GM21381 (cell line): ENCODE measurements around the gene SV2B.
A peak's percentile ranks its signal among the peaks of the same experiment; 100 is the strongest.

ENCODE experiments used
- ATAC-seq: cut with Tn5 transposase; IDR thresholded peaks from one replicate; pipeline ENCODE4 v1.9.1; 2021; ENCODE audit warnings: mild to moderate bottlenecking, moderate library complexity; ENCODE audit not compliant: unreplicated experiment

The SV2B gene

DNA sequence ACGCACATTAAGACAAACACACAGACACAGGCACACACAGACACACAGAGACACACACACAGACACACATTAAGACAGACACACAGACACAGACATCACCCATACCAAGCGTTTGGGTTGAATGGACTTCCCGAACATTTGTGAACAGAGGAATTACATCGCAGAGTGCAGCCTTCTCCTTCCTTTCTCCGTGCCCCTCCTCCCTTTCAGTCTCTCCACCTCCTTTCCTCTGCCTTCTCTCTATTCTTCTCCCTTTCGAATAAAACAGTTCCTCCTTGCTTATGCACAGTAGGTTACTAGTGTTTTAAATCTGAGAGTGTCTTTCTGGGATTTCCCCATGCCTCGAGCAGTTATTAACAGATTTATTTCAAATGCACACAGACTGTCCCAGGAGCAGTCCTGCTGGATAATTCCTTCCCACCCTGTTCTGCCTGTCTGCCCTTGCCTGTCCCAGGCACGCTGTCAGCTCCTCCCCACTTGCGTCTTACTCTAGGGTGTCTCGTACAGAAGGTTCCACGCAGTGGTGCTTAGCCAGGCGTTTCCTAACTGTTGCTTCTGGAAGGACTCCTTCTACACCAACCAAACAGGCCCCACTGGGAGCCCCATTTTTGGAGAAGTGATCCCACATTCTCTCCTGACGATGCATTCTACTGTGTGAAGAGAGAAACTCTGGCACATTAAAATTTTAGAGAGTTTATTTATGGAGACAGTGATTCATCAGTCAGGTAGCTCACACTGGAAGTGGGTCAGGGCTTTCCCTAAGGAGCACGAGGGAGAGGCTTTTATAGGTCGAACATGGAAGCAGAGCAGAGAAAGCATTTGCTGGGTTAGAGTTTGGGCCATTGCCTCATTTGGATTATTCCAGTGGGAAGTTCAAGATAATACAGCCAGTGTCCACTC, 163.8 kb downstream of the SV2B start:
- no peak for ATAC-seq

DNA sequence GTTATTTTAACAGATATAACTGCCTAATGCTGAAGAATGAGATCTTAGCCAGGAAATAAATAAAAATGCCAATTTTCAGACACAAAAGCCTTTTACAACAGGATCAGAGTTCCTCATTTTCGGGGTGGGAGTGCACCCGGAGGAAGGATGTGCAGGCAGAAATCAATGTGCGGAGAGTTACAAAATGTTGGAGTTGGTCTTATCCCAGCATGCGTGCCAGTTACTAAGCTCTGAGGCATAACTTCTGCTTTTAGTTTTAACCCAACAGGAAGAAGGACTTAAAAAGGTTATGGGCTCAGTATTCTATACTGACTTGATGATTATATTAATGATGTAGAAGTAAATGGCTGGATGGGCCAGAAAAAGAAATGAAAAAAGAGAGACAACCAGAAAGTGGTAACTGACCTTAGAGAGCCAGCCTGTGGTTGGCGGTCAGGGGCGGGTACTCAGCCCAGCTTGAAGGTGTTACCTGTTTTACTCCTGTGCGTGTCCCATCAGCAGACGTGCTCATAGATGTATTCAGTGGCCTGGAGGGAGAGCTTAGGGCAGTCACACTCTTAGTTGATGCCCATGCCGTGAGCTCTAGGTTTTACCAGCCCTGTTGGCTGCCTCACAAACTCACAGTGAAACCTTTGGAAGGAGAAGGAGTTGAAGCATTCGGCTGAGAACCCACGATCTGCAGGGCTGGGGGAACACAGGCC, 164.7 kb downstream of the SV2B start:
- no peak for ATAC-seq

DNA sequence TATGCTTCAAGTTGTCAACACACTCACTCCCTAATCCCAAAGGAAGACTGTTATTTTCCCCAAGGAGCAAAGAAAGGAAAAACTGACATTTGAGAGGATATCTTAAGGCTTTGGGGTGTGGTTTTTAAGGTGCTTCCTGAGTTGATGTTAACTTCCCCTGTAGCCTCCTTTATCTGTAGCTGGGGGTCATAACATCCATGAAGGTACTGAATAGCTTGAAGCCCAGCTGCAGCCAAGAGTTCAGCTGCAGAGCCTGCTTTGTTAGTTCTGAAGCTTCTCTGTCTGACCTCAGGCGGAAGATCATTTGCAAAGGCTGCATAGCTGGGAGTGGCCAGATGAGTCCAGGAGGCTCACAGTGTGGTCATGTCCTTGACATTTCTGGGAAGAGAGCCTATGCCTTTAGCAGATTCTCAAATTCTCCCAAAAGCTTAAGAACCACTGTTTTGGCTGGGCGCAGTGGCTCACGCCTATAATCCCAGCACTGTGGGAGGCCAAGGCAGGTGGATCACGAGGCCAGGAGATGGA, 165.4 kb downstream of the SV2B start:
- no peak for ATAC-seq

DNA sequence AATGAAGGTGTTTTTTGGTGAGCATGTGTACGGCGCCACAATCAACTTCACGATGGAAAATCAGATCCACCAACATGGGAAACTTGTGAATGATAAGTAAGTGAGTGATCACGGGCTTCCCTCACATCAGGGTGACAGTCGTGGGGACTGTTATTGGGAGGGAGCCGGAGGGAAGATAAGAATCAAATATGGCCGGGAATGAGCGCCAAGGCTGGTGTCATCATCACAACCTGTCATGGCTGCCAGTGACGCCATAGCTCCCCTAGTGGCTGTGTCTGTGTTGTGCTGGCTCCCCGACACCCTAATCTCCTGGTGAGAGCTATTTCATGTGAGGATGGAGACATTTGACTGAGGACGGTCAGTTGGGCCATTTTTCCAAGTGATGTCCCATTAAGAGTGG, 168.5 kb downstream of the SV2B start:
- ATAC-seq = no peak

DNA sequence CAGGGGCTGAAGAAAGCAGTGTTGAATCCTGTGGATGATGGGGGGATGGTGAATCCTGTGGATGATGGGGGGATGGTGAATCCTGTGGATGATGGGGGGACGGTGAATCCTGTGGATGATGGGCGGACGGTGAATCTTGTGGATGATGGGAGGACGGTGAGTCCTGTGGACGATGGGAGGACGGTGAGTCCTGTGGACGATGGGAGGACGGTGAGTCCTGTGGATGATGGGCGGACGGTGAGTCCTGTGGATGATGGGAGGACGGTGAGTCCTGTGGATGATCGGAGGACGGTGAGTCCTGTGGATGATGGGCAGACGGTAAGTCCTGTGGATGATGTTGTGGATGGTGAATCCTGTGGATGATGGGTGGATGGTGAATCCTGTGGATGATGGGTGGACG, 170.7 kb downstream of the SV2B start:
- ATAC-seq = no peak

DNA sequence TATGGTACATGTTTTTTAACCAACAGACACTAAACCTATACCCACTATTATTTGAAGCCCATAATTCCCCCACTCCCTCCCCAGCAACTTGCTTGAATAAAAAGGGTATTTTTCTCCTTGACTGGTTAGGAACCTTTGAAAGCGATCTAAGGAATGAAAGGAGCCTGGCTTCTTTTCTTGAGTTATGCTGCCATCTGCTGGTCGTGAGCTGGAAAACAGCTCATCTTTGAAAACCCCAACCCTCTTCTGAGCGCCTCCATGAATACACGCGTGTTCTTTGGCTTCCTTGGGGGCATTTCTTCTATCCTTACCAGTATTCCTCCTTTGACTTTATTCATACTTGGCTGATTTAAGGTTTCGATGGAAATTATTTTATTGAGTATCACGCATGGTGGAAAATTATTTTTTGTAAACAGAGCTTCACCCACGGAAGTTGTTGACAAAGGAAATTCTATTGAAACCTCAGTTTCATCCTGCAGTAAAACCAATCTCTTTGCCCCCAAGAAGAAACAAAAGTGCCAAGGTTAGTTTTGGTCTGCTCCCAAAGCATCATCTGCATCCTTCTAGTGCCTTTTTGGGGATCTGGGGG, 171.6 kb downstream of the SV2B start:
- peak; percentile 80 for ATAC-seq

DNA sequence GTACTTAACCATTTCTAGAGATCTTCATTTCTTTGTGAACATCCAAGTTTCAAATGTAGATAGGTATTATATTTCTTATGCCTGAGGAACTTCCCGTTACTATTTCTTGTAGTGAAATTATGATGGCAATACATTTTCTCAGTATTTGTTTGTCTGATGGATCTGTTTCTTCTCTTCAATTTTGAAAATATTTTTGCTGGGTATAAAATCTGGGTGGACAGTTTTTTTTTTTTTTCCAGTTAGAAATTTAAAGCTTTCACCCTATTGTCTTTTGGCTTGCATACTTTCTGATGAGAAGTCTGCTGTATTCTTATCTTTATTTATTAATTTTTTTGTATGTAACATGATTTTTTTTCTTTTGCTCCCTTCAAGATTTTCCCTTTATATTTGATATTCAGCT, 175.8 kb downstream of the SV2B start:
- ATAC-seq = no peak

DNA sequence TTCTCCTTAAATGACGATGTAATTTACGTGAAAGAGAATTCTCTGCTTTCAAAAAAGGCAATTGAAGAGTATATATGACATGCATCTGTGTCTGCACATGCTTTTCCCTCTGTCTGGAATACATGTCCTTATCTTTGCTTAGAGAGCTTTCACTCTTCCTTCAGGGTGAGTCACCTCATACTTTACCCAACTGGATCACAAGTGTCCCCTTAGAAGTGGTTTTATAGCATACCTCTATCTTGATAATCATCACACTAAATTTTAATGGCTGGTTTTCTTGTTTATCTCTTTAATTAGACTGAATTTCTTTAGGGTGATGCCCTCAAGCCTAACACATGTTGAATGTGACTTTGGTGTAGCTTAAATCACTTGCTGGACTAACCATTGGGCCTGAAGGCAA, 178.9 kb downstream of the SV2B start:
- ATAC-seq = no peak

DNA sequence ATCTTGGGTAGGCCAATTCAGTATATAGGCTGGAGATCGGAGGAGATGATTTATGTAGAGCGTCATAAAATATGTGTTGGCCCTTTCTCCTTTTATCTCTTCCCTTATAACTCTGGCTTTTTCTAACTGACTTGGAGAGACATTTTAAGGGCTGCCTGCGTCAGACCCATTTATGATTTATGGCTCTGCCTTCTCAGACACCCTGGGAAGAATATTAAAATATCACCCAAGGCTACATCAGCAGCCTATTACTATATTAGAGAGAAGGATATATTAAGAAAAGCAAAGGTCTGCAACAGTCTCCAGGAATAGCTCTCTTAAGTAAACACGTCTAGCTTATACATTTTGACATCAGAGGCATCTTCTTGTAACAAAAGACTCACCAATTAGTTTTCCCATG, 179.4 kb downstream of the SV2B start:
- ATAC-seq = no peak

DNA sequence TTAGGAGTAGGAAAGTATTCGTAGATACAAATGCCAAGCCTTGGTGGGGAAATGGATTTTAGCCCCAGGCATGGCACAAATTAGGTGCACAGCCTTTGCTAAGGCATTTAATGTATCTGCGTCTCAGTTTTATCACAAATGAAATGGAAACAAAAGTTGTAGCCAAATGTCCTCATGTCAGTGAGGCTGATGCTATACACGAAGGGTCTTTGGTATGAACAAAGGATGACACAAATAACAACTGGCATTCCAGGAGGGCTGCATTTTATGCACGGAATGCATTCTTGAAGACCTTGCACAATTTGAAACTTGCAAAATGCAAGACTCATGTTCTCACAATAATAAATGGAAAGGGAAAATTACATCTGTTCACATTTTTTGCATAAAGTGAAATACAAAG, 181.9 kb downstream of the SV2B start:
- no peak for ATAC-seq

DNA sequence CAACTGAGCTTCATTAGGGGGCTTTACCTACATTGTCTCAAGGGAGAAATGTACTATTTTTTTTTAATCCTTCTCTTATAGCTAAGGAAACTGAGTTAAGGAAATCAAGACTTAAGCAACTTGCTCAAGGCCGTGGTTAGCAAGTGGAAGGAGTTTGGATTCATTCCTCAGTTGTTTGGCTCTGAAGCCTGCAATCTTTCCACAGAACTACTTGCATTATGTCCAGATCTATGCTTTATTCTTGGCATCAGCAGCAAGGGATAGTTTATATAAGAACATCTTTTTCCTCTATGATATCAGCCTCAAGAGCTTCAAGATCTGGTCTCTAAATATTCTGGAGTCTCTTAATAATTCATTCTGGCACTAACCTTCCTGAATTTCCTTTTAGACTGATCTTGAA, 182.4 kb downstream of the SV2B start:
- ATAC-seq = no peak

DNA sequence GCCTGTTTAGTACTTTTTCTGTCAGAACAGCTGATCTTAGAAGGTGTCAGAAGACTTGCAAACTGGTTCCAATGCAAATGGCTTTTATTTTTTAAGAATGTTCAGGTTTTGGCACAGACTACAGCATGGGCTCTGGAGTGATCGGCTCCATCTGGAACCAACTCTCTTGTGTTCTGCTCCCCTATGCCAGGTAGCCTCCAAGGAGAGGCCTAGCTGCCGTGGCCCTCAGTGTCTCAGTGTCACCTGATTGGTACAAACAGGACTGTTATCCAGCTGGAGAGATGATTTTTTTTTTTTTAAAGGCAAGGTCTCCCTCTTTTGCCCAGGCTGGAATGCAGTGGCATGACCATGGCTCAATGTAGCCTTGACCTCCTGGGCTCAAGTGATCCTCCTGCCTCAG, 183.1 kb downstream of the SV2B start:
- ATAC-seq = no peak

DNA sequence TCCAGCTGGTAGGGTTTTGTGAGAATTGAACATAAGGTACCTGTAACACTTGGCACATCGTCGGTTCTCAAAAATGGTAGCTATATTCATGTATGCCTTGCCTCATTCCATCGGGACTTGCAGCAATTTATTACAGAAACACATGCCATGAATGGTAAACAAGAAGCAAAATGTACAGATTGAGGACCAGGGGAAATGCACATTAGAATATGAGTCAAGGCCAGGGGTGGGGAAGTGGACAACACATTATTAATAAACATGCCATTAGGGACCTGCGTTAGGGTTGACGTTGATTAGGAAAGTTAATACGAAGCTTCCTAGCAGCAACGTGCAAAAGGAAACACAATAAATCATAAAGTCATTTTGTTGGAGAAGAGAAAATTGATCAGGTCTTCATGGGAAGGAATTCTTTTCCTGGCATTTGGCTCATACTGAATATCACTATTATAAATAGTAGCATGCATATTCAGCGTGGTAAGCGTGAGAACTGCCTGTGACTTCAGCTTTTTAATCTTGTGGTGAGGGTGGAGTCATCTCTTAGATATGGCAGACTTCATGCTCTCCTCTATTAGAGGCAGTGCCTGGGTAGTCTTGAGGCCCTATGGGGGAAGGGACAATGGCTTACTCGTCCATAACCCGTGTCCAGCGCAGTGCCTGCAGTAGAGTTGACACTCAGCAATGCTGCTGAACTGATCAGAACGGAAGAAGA, 184.9 kb downstream of the SV2B start:
- no peak for ATAC-seq

DNA sequence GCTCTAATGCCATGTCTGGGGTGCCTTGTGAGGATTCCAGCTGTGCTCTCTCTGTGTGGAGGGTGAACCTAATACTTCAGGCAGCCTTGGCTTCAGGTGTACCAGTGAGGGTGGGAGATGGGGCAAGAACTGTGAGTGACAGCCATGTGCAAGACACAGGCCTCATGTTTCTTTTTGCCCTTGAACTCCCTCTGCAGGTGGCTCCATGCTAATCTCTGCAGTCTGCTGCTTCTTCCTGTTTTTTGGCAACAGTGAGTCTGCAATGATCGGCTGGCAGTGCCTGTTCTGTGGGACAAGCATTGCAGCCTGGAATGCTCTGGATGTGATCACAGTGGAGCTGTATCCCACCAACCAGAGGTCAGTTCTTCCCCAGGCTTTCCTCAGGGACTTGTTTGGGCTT, 189.3 kb downstream of the SV2B start:
- ATAC-seq = no peak

DNA sequence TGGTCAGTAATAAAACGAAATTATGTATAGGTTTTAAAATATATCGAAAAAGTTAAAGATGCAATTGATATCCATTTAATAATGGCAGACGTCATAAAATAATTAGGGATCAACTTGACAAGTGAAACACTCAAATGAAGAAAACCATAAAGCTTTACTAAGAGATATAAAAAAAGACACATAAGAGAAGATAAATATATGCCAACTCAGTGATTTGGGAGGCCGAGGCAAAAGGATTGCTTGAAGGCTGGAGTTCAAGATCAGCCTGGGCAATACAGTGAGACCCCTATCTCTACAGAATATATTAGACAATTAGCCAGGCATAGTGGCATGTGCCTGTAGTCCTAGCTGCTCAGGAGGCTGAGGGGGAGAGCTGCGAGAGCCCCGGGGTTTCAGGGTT, 190.5 kb downstream of the SV2B start:
- ATAC-seq = no peak

DNA sequence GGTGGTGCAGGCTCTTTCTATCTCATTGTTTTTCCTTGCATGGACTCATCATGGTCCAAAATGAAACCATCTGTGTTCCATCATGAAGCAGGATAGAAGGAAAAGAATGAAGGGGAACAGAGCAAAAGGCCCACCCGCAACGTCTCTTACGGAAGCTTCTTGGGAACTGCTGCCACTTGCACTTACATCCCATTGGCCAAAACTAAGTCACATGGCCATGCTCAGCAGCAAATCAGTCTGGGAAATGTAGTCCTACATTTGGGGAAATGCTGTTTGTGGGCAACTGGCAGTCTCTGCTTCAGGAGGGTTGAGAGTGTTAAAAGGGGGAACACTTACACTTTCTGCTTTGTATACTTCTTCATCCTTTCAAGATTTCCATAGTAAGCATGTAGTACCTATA, 191.6 kb downstream of the SV2B start:
- no peak for ATAC-seq

DNA sequence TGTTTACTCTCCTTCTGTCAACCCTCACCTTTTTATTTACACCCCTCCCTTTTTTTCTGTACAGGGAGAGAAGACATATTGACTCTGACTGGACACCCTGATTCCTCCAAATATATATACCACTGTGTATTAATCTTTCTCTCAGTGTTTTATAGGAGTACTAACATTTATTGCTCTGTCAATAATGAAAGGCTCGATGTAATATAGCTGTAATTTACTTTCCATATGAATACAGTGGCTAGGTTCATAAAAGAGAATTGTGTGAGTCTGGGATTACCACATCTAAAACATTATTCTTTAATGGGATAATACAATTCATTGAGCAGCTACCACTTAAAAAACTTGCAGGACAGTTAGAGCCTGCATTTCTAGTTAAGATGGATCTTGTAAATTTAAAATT, 194.3 kb downstream of the SV2B start:
- ATAC-seq = no peak

DNA sequence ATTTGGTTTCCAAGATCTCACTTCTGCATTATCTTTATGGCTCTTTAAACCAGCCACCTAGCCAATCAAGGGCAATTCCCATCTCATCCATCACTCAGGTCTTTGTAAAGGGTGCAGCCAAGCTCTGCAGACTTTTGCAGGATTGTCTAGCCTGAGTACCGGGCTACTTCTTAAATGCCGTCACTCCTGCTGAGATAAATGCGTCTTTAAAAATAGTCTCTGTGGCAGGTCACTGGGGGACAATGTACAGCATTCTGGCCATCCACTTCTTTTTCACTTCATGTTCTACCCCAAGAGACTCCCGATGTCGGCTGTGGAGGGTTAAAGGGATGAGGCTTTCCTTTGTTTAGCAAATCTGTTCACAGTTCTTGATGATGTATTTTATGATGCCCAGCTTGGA, 194.7 kb downstream of the SV2B start:
- ATAC-seq = no peak

DNA sequence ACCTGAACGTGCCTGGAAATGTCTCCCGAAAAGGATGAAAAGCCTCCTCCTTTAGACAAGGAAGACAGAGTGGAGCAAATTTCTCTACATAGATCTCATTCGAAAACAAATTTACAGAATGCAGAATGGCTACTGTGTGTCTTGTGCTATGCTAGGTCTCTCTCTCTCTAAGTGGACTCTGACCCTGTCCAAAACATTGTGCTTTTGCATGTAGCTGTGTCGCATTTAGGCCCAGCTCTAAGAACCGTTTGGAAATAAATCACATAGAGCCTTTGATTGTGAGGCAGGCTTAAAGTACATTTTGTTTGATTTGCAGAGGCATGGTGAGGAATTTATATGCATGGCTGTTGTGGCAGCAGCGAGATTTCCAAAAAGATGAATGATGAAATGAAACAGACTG, 198.0 kb downstream of the SV2B start:
- no peak for ATAC-seq

DNA sequence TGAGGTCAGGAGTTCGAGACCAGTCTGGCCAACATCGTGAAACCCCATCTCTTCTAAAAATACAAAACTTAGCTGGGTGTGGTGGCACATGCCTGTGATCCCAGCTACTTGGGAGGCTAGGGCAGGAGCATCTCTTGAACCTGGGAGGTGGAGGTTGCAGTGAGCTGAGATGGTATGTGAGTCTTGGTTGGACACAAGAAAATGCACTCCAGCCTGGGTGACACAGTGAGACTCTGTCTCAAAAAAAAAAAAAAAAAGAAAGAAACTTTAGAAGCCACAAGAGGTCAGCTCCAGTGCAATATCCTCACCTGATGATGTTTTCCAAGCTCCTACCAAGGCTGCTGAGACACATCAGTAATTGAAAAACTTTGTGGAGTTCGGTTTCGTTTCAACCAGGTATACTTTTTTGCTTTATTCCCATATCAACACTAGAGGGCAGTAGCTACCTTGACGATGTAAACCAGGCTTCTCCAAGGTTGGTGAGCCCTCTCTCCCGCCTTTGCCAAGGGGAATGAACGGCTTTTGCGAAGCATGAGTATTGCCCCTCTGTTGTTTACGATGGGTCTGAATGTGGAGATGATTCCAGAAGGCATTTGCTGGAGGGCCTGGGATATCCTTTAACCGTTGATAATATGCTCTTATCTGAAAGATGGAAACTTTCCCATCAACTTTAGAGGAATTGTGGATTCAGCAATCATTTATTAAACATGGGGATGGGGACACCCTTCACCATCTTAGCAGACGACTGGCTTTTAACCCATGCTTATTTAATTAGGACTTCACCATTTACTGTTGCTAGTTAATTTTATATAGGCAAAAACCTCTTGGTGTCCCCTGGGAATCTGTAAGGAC, 202.8 kb downstream of the SV2B start:
- no peak for ATAC-seq
